ENCODE results near the gene SFSWAP.

Gene SFSWAP

GRCh38 chr12:131840643-131841416 is 129.9 kb downstream of the SFSWAP start:
- DNase-seq = no peak

GRCh38 chr12:131841547-131841946 is 130.7 kb downstream of the SFSWAP start:
- no peak for DNase-seq

GRCh38 chr12:131842169-131842568 is 131.3 kb downstream of the SFSWAP start:
- DNase-seq = no peak

GRCh38 chr12:131843527-131843926 is 132.6 kb downstream of the SFSWAP start:
- DNase-seq = no peak

GRCh38 chr12:131844140-131844539 is 133.2 kb downstream of the SFSWAP start:
- DNase-seq = no peak

- no peak for DNase-seq
Observed at GRCh38 chr12:131844656-131845055, 133.8 kb downstream of the SFSWAP start.

- no peak for DNase-seq
Observed at GRCh38 chr12:131845121-131845520, 134.2 kb downstream of the SFSWAP start.

- no peak for DNase-seq
Observed at GRCh38 chr12:131847456-131847855, 136.6 kb downstream of the SFSWAP start.

- no peak for DNase-seq
Observed at GRCh38 chr12:131848753-131849152, 137.9 kb downstream of the SFSWAP start.
